T-helper 1 cell treated with Interleukin-12 subunit alpha and Interleukin-12 subunit beta and Interleukin-4 antibody, amounts not matched to agents 30 ng/mL and 1 ng/mL, for 36 hours (primary cell): Measurements from ENCODE around the gene TSPAN9. TPM values are rescaled to one million over a fixed set of nuclear protein-coding genes. Genes with fewer than 3 reads are reported as not detected.

Experiments
- intact Hi-C: fragments of 100-400 bp; cut with micrococcal nuclease; formaldehyde crosslinking; loops from one replicate; pipeline ENCODE4 v1.15.1; 2024
- total RNA-seq: library from RNA; stranded (reverse); gene quantifications from 2 replicates; pipeline ENCODE4 v1.2.3, GENCODE V29; 2022

The TSPAN9 gene
- total RNA-seq, 1 donor from 2014 or later, result not detected

- intact Hi-C loops, result loop anchor here (10.0 kb wide), 1 partner anchor 277 kb away; no protein-coding TSS in a partner anchor
These were observed 230.9 kb downstream of the TSPAN9 start for GRCh38 chr12:3308063-3308462.

- intact Hi-C loops, result loop anchor here (10.0 kb wide), 1 partner anchor 276 kb away; no protein-coding TSS in a partner anchor
These were observed 231.4 kb downstream of the TSPAN9 start for GRCh38 chr12:3308609-3309008.

- intact Hi-C loops, result loop anchor here (10.0 kb wide), 1 partner anchor 275 kb away; no protein-coding TSS in a partner anchor
These were observed 232.6 kb downstream of the TSPAN9 start for GRCh38 chr12:3309805-3310204.

- intact Hi-C loops, result no loop called here
These were observed 233.3 kb downstream of the TSPAN9 start for GRCh38 chr12:3310271-3311026.

- intact Hi-C loops, result no loop called here
These were observed 233.8 kb downstream of the TSPAN9 start for GRCh38 chr12:3311027-3311402.

GRCh38 chr12:3311491-3312103 lies 234.4 kb downstream of the TSPAN9 start:
- intact Hi-C loops, result no loop called here

GRCh38 chr12:3313066-3313465 lies 235.9 kb downstream of the TSPAN9 start:
- intact Hi-C loops, result no loop called here

GRCh38 chr12:3313675-3314663 lies 236.8 kb downstream of the TSPAN9 start:
- intact Hi-C loops, result no loop called here

- intact Hi-C loops, result no loop called here
These were observed 238.1 kb downstream of the TSPAN9 start for GRCh38 chr12:3315201-3315661.

GRCh38 chr12:3316776-3317480 lies 239.7 kb downstream of the TSPAN9 start:
- intact Hi-C loops, result no loop called here

GRCh38 chr12:3317481-3317815 lies 240.3 kb downstream of the TSPAN9 start:
- intact Hi-C loops, result no loop called here

GRCh38 chr12:3317841-3318501 lies 240.8 kb downstream of the TSPAN9 start:
- intact Hi-C loops, result no loop called here

- intact Hi-C loops, result no loop called here
These were observed 242.7 kb downstream of the TSPAN9 start for GRCh38 chr12:3319723-3320492.

- intact Hi-C loops, result no loop called here
These were observed 243.8 kb downstream of the TSPAN9 start for GRCh38 chr12:3320881-3321509.

GRCh38 chr12:3321881-3322280 lies 244.7 kb downstream of the TSPAN9 start:
- intact Hi-C loops, result no loop called here

GRCh38 chr12:3323002-3323685 lies 246.0 kb downstream of the TSPAN9 start:
- intact Hi-C loops, result no loop called here

- intact Hi-C loops, result no loop called here
These were observed 248.6 kb downstream of the TSPAN9 start for GRCh38 chr12:3325736-3326135.

- intact Hi-C loops, result no loop called here
These were observed 249.1 kb downstream of the TSPAN9 start for GRCh38 chr12:3326156-3326849.
